HTR-8/SVneo (cell line): ENCODE results near the gene CYP2W1.
"Not testable (repeated sequence)": the region's sequence is repeated elsewhere in the genome, so short reads cannot be mapped to it uniquely, and the experiment has no call there.

Experiments used
- DNase-seq: peaks from one replicate; pipeline ENCODE4 v3.0.0; 2011; ENCODE audit warnings: low spot score, mixed read lengths; ENCODE audit not compliant: insufficient read length
- FAIRE-seq: peaks from 2 replicates; lab custom pipeline; 2011; peaks lifted over from hg19 to GRCh38; lab: Jason Lieb, UNC

CYP2W1 gene

GRCh38 chr7:992709-993607, 10.0 kb downstream of the CYP2W1 start:
- FAIRE-seq (peak; percentile 100), DNase-seq (peak; percentile 97)

GRCh38 chr7:994592-995308, 11.8 kb downstream of the CYP2W1 start:
- FAIRE-seq = peak; percentile 69

GRCh38 chr7:995571-995970, 12.6 kb downstream of the CYP2W1 start:
- FAIRE-seq = no peak
- DNase-seq = no peak

More at GRCh38 chr7:994592-995308, 11.8 kb downstream of the CYP2W1 start:
- DNase-seq = no peak

- FAIRE-seq = no peak
- DNase-seq = no peak
Measured at GRCh38 chr7:996079-996872, 13.3 kb downstream of the CYP2W1 start.

- DNase-seq (no peak), FAIRE-seq (no peak)
Measured at GRCh38 chr7:997404-998395, 14.7 kb downstream of the CYP2W1 start.

- FAIRE-seq (no peak), DNase-seq (no peak)
Measured at GRCh38 chr7:999149-999879, 16.3 kb downstream of the CYP2W1 start.

GRCh38 chr7:999941-1000935, 17.3 kb downstream of the CYP2W1 start:
- DNase-seq = no peak
- FAIRE-seq = peak; percentile 48

GRCh38 chr7:1001069-1001770, 18.2 kb downstream of the CYP2W1 start:
- not testable (repeated sequence) for FAIRE-seq, DNase-seq

GRCh38 chr7:1002026-1002425, 19.0 kb downstream of the CYP2W1 start:
- FAIRE-seq, DNase-seq: not testable (repeated sequence)

- not testable (repeated sequence) for FAIRE-seq, DNase-seq
Measured at GRCh38 chr7:1002445-1002844, 19.5 kb downstream of the CYP2W1 start.

GRCh38 chr7:1004018-1004852, 21.3 kb downstream of the CYP2W1 start:
- DNase-seq = no peak
- FAIRE-seq = peak; percentile 59

GRCh38 chr7:1005303-1005702, 22.3 kb downstream of the CYP2W1 start:
- no peak for FAIRE-seq
- DNase-seq = no peak

GRCh38 chr7:1007901-1008300, 24.9 kb downstream of the CYP2W1 start:
- DNase-seq = no peak
- peak; percentile 62 for FAIRE-seq

GRCh38 chr7:1008733-1009363, 25.9 kb downstream of the CYP2W1 start:
- FAIRE-seq (peak; percentile 100), DNase-seq (no peak)

- FAIRE-seq = no peak
- no peak for DNase-seq
Measured at GRCh38 chr7:1009747-1010146, 26.8 kb downstream of the CYP2W1 start.
